Peyer's patch (tissue), 4 donors: ENCODE measurements around the gene STX16. TPM values are rescaled to one million over a fixed set of nuclear protein-coding genes. Genes with fewer than 3 reads are reported as not detected.
A peak's percentile ranks its signal among the peaks of the same experiment; 100 is the strongest.
"Not testable (repeated sequence)": the region's sequence is repeated elsewhere in the genome, so short reads cannot be mapped to it uniquely, and the experiment has no call there.

Experiments used
- DNase-seq, 3 donors: peaks; one replicate each; pipeline ENCODE4 v3.0.0-alpha.2; 2017 to 2019
- H3K27ac ChIP-seq, 4 donors: fragments of 200-600 bp; sonication (generic); one replicate each; pipeline ENCODE4 v1.5.1; 2016 to 2019
- H3K27me3 ChIP-seq, 2 donors: fragments of 200-600 bp; sonication (generic); one replicate each; pipeline ENCODE4 v1.5.1; 2019
- H3K36me3 ChIP-seq, 3 donors: fragments of 200-600 bp; sonication (generic); one replicate each; pipeline ENCODE4 v1.5.1; 2016 to 2019
- H3K4me1 ChIP-seq, 4 donors: fragments of 200-600 bp; sonication (generic); one replicate each; pipeline ENCODE4 v1.5.1; 2016 to 2019
- H3K4me3 ChIP-seq, 4 donors: fragments of 200-600 bp; sonication (generic); 1 replicate in 3 of 4; 2 replicates in 1 of 4; pipeline ENCODE4 v1.5.1; 2016 to 2019; ENCODE audit warnings: mild to moderate bottlenecking in 1 of 4
- H3K9me3 ChIP-seq, 4 donors: fragments of 200-600 bp; sonication (generic); one replicate each; pipeline ENCODE4 v1.5.1; 2016 to 2019; ENCODE audit warnings: mild to moderate bottlenecking in 1 of 4
- POLR2A ChIP-seq, 2 donors: fragments of 450-650 bp; IDR thresholded peaks; one replicate each; pipeline ENCODE4 v1.5.1; 2017; ENCODE audit warnings: antibody characterized with exemption in 2 of 2, mild to moderate bottlenecking in 2 of 2, moderate library complexity in 2 of 2
- total RNA-seq, 4 donors: library from RNA; depleted of rRNA; stranded (reverse); fragments of >200 nt; gene quantifications; one replicate each; pipeline ENCODE4 v1.1.0, GENCODE V29; 2016
- TF ChIP-seq, protein P1 (sequence below), 6 experiments: fragments of 450-650 bp in 4 of 6; fragments of 200-600 bp in 2 of 6; sonication (generic) in 1 of 6; IDR thresholded peaks; one replicate each; pipeline ENCODE4 v1.5.1; 2017 to 2019; ENCODE audit warnings: antibody characterized with exemption in 6 of 6, mild to moderate bottlenecking in 3 of 6, moderate library complexity in 1 of 6

The STX16 gene
- total RNA-seq, 4 donors from 2014 or later = 58.0 to 262 (median 84.0) TPM

DNA sequence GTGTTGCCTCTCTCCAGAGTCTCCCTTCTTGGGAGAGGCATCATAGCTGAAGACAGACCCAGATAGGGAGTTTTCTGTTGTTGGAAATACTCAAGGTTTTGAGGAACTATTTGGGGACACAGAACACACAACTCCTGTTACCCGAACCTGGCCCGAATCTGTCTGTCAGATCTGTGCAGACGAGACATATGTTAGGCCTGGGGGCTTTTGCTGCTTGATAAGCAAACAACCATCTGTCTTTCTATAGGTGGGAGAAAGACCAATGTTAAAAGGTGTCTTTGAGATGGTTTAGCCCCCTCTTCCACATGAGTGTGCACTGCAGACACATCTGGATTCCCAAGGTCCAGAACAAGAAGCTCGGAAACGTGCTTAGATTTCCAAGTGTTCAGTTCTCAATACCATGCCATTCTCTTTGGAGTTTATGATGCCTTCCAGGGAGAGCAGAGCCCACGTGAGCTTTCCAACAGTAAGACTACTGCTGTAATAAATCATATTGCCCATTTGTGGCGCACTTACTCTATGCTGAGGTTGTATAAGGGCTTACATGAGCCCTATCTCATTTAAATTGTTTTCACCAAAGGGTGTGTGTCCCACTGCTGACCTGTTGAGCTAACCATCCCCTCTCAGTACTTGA, 3.8 kb upstream of the STX16 start:
- peak in 2 of 3 donors; percentile 6 to 17 for DNase-seq
- Histone ChIP-seq H3K4me3 (no peak overlapping the region), H3K27ac (peak overlapping the region in 1 of 4 donors; percentile 9), H3K4me1 (peaks cover 0 to 7% (median 2%) of the 10 kb centered on the region in 4 donors), H3K27me3 (no peaks in the 10 kb centered on the region), H3K36me3 (no peaks in the 10 kb centered on the region), H3K9me3 (no peaks in the 10 kb centered on the region)
- TF ChIP-seq, protein P1, sequence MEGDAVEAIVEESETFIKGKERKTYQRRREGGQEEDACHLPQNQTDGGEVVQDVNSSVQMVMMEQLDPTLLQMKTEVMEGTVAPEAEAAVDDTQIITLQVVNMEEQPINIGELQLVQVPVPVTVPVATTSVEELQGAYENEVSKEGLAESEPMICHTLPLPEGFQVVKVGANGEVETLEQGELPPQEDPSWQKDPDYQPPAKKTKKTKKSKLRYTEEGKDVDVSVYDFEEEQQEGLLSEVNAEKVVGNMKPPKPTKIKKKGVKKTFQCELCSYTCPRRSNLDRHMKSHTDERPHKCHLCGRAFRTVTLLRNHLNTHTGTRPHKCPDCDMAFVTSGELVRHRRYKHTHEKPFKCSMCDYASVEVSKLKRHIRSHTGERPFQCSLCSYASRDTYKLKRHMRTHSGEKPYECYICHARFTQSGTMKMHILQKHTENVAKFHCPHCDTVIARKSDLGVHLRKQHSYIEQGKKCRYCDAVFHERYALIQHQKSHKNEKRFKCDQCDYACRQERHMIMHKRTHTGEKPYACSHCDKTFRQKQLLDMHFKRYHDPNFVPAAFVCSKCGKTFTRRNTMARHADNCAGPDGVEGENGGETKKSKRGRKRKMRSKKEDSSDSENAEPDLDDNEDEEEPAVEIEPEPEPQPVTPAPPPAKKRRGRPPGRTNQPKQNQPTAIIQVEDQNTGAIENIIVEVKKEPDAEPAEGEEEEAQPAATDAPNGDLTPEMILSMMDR (IDR thresholded peaks at IDR 0.05) = no peak
- TF ChIP-seq POLR2A (IDR thresholded peaks at IDR 0.05) = no peak

DNA sequence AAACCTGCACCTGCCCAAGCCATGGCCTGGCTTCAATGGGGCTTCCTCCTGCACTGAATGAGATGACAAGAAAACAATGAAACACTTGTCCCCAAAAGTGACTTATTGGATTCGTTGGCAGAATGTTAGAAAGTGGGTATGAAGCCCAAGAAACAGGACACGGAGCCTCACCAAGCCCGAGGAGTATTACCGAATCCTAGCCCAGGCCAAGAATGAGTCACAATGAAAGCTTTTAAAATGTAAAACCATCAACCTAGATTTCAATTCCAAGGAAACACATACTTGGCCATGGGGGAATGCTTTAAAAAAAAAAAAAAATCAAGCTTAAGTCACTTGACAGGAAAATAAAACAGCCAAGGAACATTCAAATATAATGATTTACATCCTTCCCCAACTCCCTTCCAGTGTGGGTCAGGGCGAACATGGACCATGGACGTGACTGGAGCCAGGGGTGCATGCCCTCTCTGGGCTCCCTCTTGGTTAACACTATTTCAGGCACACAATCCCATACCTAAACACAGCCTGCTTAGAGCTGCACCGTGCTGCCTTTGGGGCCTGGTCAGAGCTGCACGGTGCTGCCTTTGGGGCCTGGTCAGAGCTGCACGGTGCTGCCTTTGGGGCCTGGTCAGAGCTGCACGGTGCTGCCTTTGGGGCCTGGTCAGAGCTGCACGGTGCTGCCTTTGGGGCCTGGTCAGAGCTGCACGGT, 3.1 kb upstream of the STX16 start:
- peaks cover 0 to 10% (median 4%) of the 10 kb centered on the region in 4 donors for H3K4me1 ChIP-seq
- no peak for TF ChIP-seq POLR2A (IDR thresholded peaks at IDR 0.05)
- TF ChIP-seq, protein P1 (IDR thresholded peaks at IDR 0.05) = no peak
- no peaks in the 10 kb centered on the region for H3K27me3 ChIP-seq
- no peaks in the 10 kb centered on the region for H3K9me3 ChIP-seq
- H3K27ac ChIP-seq = peak overlapping the region in 1 of 4 donors; percentile 9
- H3K4me3 ChIP-seq = no peak overlapping the region
- no peaks in the 10 kb centered on the region for H3K36me3 ChIP-seq
- DNase-seq = peak in 1 of 3 donors; percentile 9

DNA sequence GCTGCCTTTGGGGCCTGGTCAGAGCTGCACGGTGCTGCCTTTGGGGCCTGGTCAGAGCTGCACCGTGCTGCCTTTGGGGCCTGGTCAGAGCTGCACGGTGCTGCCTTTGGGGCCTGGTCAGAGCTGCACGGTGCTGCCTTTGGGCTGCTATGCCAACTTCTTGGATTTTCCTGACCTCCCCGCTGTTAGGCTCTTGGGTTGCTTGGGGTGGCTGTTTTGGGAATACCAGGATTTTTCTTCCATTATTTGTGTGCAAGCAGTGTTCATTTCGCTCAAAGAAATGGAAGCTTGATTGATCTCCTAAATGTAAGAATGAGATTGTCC, 2.6 kb upstream of the STX16 start:
- not testable (repeated sequence) for H3K27me3 ChIP-seq, DNase-seq, H3K4me3 ChIP-seq, H3K9me3 ChIP-seq, H3K27ac ChIP-seq, H3K36me3 ChIP-seq
- peaks cover 3 to 15% (median 5%) of the 10 kb centered on the region in 4 donors for H3K4me1 ChIP-seq

DNA sequence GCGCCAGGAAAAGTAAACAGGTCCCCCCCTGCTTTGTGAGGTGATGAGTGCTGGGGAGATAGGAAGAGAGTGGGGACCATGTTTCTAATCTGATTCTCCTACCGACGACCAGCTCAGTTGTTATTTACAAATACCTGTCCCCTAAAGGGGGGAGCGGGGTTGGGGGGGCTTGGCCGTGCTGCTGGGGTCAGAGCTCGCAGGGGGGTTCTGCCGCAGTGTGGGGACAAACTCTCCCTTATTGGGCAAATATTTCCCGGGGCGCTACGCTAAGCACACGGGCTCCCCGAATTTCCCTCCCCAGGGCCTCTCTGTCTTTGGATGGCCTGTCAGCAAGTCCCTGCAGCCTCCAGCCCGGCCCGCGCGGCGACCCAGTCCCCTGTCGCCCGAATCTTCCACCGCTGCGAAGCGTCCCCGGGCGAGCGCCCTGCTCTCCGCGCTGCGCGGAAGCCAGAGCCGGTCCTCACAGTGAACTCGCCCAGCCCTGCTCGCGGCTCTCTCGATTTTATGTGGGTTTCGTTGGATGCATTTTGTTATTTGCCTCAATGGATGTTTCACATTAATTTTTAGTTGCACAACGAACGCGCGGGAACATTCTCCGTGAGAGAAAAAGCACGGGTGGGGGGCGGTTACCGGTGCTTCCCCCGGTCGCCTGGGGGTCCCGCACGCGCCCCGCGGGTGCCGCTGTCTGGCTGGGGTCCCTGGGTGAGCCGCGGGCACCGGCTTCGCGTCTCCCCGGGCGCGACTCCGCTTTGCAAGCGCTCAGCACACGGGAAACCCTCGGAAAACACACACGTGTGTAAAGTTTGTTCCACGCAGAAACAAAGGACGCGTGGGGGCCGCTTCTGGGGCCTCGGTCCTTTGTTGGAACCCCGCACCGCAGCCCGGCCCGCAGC, 1.5 kb upstream of the STX16 start:
- H3K27me3 ChIP-seq = no peaks in the 10 kb centered on the region
- H3K4me1 ChIP-seq = peaks cover 3 to 25% (median 5%) of the 10 kb centered on the region in 4 donors
- peak overlapping the region; percentile 62 to 91 (median 84) for H3K4me3 ChIP-seq
- DNase-seq = peak; percentile 28 to 69 (median 59)
- H3K36me3 ChIP-seq = no peaks in the 10 kb centered on the region
- TF ChIP-seq, protein P1 (IDR thresholded peaks at IDR 0.05) = no peak
- TF ChIP-seq POLR2A (IDR thresholded peaks at IDR 0.05) = no peak
- H3K9me3 ChIP-seq = no peaks in the 10 kb centered on the region
- H3K27ac ChIP-seq = peak overlapping the region; percentile 84 to 99 (median 94)

DNA sequence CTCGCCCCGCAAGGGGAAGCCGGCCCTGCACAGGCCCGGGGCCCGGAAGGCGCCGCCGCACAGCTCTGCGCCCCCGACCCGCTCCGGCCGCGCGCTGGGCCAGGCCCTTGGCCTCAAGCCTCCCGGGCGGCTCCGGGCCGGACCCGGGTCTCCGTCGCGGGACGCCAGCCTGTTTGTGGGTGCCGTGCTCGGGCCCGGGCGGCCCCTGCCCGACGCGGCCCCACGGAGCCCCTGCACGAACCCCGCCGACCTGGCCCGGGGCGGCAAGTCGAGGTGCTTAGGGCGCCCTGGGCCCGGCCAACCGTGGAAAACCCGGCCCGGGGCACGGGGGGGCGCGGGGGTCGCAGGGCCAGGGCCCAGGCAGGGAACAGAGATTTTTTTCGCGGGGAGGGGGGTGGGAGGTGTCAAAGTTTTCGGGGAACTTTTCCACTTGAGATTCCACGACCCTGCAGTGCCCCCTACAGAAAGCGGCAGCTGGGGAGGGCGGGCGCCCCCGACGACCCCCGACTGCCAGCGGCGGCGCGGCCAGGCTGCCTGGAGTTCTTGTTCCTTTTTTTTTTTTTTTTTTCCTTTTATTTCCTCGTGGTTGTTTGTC, 805 bp upstream of the STX16 start:
- Histone ChIP-seq H3K36me3 (no peaks in the 10 kb centered on the region), H3K27me3 (no peaks in the 10 kb centered on the region), H3K9me3 (no peaks in the 10 kb centered on the region), H3K4me1 (peaks cover 3 to 31% (median 5%) of the 10 kb centered on the region in 4 donors), H3K4me3 (peak overlapping the region; percentile 62 to 91 (median 84)), H3K27ac (peak overlapping the region; percentile 84 to 99 (median 94))
- peak; percentile 42 to 70 (median 56) for DNase-seq
- no peak for TF ChIP-seq POLR2A (IDR thresholded peaks at IDR 0.05)
- TF ChIP-seq, protein P1 (IDR thresholded peaks at IDR 0.05) = peak in 1 of 6 experiments; percentile 5
